Measurements from ENCODE around the gene SSR3. TPM values are rescaled to one million over a fixed set of nuclear protein-coding genes. Genes with fewer than 3 reads are reported as not detected.

SSR3 gene
- total and polyA plus RNA-seq, 4 donors, result 69.3 to 135 (median 113) TPM

DNA sequence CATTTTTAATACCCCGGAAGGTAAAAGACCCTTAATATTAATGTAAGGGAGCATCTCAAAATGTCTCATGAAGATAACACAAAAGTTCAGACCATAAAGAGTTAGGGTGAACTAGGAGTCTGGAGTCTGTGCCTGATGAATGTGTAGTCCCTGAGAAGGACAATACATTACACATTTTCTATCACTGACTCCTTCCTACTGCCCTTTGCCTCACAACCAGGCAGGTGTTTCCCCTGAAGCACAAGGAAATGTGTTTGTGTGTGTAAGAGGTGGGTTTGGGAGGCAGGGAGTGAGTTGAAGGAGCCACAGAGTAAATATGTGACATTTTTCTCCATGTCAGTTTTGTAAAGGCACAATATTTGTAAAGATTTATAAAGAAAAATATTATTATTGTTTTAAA lies 59.1 kb downstream of the SSR3 start:
- Histone ChIP-seq H3K4me3 (ENCODE audit: low read length in 2 of 2) (no peak overlapping the region), H3K27ac (ENCODE audit: low read depth in 1 of 2, low read length in 2 of 2) (no peak overlapping the region), H3K27me3 (ENCODE audit: control insufficient read depth in 1 of 2, insufficient read depth in 2 of 2, low read length in 1 of 2) (no peaks in the 10 kb centered on the region), H3K4me1 (ENCODE audit: control insufficient read depth in 1 of 2, insufficient read depth in 2 of 2, low read length in 2 of 2) (peaks cover 3 to 5% of the 10 kb centered on the region in 2 donors), H3K9me3 (ENCODE audit: control insufficient read depth, low read length) (no peaks in the 10 kb centered on the region), H3K36me3 (ENCODE audit: control insufficient read depth in 1 of 2, insufficient read depth in 2 of 2, low read length in 1 of 2) (peaks cover 0 to 2% of the 10 kb centered on the region in 2 donors)
- DNase-seq (no peak), ATAC-seq (ENCODE audit: low FRiP score) (no peak)
- 95 to 100% methylated on average over 1 of the region's 1 CpG for WGBS, 2 donors
- intact Hi-C loops (cut with DNase I), result loop anchor here in 1 of 2 donors (5.0 kb wide), 1 partner anchor 34 kb away; no protein-coding TSS in a partner anchor

- H3K4me3 ChIP-seq (ENCODE audit: low read length in 2 of 2), result no peak overlapping the region
- H3K27ac ChIP-seq (ENCODE audit: low read depth in 1 of 2, low read length in 2 of 2), result no peak overlapping the region
- intact Hi-C loops (cut with DNase I), result no loop called here
- no peak for DNase-seq
- peaks cover 3 to 7% of the 10 kb centered on the region in 2 donors for H3K4me1 ChIP-seq (ENCODE audit: control insufficient read depth in 1 of 2, insufficient read depth in 2 of 2, low read length in 2 of 2)
- H3K9me3 ChIP-seq (ENCODE audit: control insufficient read depth, low read length), result no peaks in the 10 kb centered on the region
- peaks cover 0 to 2% of the 10 kb centered on the region in 2 donors for H3K36me3 ChIP-seq (ENCODE audit: control insufficient read depth in 1 of 2, insufficient read depth in 2 of 2, low read length in 1 of 2)
- ATAC-seq (ENCODE audit: low FRiP score), result no peak
- H3K27me3 ChIP-seq (ENCODE audit: control insufficient read depth in 1 of 2, insufficient read depth in 2 of 2, low read length in 1 of 2), result no peaks in the 10 kb centered on the region
- 50 to 59% methylated on average over 3 of the region's 3 CpGs for WGBS, 2 donors
Measured at GRCh38 chr3:156493887-156494286, 61.0 kb downstream of the SSR3 start.

DNA sequence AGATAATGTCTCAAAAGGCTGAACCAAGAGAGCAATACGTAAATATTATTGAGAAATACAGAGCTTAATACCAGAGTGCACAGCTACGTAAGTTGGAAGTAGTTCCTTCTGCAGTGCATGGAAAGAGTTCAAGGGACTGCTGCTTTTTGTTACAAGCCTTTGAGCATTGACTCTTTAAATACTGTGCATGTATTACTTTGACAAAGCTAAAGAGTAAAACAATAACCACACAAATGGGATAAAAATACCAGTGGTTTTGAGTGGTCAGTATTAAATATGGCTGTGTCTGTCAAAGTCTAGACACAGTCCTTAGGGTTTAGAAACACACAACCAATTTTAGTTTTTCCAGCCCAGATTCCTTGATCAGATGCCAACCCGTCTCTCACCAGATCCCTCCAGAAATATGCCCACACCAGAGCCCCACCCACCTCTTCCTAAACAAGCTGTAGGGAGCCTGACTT lies 62.1 kb downstream of the SSR3 start:
- ATAC-seq (ENCODE audit: low FRiP score), result no peak
- no peak overlapping the region for H3K4me3 ChIP-seq (ENCODE audit: low read length in 2 of 2)
- H3K4me1 ChIP-seq (ENCODE audit: control insufficient read depth in 1 of 2, insufficient read depth in 2 of 2, low read length in 2 of 2), result peaks cover 3 to 7% of the 10 kb centered on the region in 2 donors
- no peaks in the 10 kb centered on the region for H3K36me3 ChIP-seq (ENCODE audit: control insufficient read depth in 1 of 2, insufficient read depth in 2 of 2, low read length in 1 of 2)
- no peaks in the 10 kb centered on the region for H3K27me3 ChIP-seq (ENCODE audit: control insufficient read depth in 1 of 2, insufficient read depth in 2 of 2, low read length in 1 of 2)
- 5 to 6% methylated on average over 3 of the region's 3 CpGs for WGBS, 2 donors
- intact Hi-C loops (cut with DNase I), result no loop called here
- peak overlapping the region; percentile 40 to 87 for H3K27ac ChIP-seq (ENCODE audit: low read depth in 1 of 2, low read length in 2 of 2)
- no peak for DNase-seq
- H3K9me3 ChIP-seq (ENCODE audit: control insufficient read depth, low read length), result no peaks in the 10 kb centered on the region

DNA sequence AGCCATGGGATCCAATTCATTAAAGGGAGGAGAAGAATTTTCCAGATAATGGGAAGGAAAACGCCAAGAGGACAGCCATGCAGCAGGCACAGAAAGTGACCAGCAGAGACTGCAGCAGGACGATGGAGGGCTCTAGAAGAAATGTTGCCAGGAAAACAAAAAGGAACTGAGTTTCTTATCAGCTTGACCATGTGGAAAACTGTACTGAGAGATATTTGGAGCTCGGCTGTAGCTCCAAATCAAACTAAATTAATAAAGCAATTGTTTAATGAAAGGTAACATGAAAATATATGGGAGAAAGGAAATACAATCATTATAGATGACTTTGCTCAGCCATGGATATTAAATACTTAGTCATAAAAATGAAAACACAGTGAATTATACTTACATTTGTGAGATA lies 63.7 kb downstream of the SSR3 start:
- intact Hi-C loops (cut with DNase I), result no loop called here
- DNase-seq (no peak), ATAC-seq (ENCODE audit: low FRiP score) (no peak)
- Histone ChIP-seq H3K4me3 (ENCODE audit: low read length in 2 of 2) (no peak overlapping the region), H3K27me3 (ENCODE audit: control insufficient read depth in 1 of 2, insufficient read depth in 2 of 2, low read length in 1 of 2) (no peaks in the 10 kb centered on the region), H3K4me1 (ENCODE audit: control insufficient read depth in 1 of 2, insufficient read depth in 2 of 2, low read length in 2 of 2) (peaks cover 3 to 7% of the 10 kb centered on the region in 2 donors), H3K9me3 (ENCODE audit: control insufficient read depth, low read length) (no peaks in the 10 kb centered on the region), H3K27ac (ENCODE audit: low read depth in 1 of 2, low read length in 2 of 2) (no peak overlapping the region), H3K36me3 (ENCODE audit: control insufficient read depth in 1 of 2, insufficient read depth in 2 of 2, low read length in 1 of 2) (no peaks in the 10 kb centered on the region)
- WGBS, 2 donors, result 22 to 26% methylated on average over 3 of the region's 3 CpGs

Other genes starting within 250 kb of the SSR3 start
- gene TIPARP, start 119.5 kb upstream of the SSR3 start, total RNA-seq, result 10 to 100 TPM; 23.2 to 24.2 TPM
- gene TIPARP, start 119.5 kb upstream of the SSR3 start, polyA plus RNA-seq, result 10 to 100 TPM in 1 of 2 donors, 1 to 10 TPM in 1; 9.6 to 12.9 TPM